PC-9 (cell line): Measurements from ENCODE around the gene JADE3.

Experiments
- CTCF ChIP-seq: fragments of 200-600 bp; sonication (generic); conservative IDR thresholded peaks from 2 replicates; pipeline ENCODE4 v1.6.1; 2017; ENCODE audit warnings: mixed run types, antibody characterized with exemption, mild to moderate bottlenecking, moderate library complexity
- EZH2 ChIP-seq: fragments of 200-600 bp; sonication (generic); IDR thresholded peaks from 2 replicates; pipeline ENCODE4 v1.8.0; 2017; ENCODE audit warnings: antibody characterized with exemption, low read depth

DNA sequence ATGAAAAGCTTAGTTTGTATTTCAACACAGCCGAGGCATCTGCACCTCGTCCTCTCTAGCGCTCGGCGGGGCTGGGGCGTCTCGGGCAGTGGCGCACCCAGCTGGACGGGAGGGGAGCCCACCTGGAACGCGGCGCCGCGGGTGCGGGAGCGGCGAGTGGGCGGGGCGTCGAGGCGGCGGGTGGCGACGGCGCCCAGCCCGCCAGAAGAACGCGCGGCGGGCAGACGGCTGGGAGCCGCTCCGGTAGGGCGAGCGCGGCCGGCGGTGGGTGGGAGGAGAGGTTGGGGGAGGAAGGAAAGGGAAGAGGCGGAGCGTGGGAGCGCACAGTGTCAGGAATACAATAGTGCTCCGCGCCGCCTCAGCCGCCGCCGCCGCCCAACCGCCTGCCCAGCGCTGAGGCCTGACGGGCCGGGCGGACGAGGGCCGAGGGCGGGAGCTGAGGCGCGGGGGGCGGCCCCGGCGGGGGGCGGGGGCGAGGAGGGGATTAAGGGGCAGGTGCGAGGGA is at the start of gene JADE3:
- TF ChIP-seq CTCF = no peak
- no peak for TF ChIP-seq EZH2
